Sigmoid colon (tissue), 7 donors: ENCODE results near the gene TCFL5. TPM values are rescaled to one million over a fixed set of nuclear protein-coding genes. Genes with fewer than 3 reads are reported as not detected.

Experiments used
- DNase-seq: peaks from one replicate; pipeline ENCODE4 v3.0.0-alpha.2; 2019
- H3K27ac ChIP-seq, 4 donors: fragments of 200-600 bp; sonication (generic); one replicate each; pipeline ENCODE4 v1.5.1; 2016 to 2019; ENCODE audit warnings: mild to moderate bottlenecking in 1 of 4
- H3K27me3 ChIP-seq, 3 donors: fragments of 200-600 bp; sonication (generic); one replicate each; pipeline ENCODE4 v1.5.1; 2019; ENCODE audit warnings: mild to moderate bottlenecking in 1 of 3
- H3K36me3 ChIP-seq, 4 donors: fragments of 200-600 bp; sonication (generic); one replicate each; pipeline ENCODE4 v1.5.1; 2016 to 2019
- H3K4me1 ChIP-seq, 4 donors: fragments of 200-600 bp; sonication (generic); one replicate each; pipeline ENCODE4 v1.5.1; 2017 to 2019
- H3K4me3 ChIP-seq, 4 donors: fragments of 200-600 bp; sonication (generic); one replicate each; pipeline ENCODE4 v1.5.1; 2017 to 2019; ENCODE audit warnings: mild to moderate bottlenecking in 2 of 4, moderate library complexity in 1 of 4
- H3K9me3 ChIP-seq, 4 donors: fragments of 200-600 bp in 3 of 4; sonication (generic) in 3 of 4; one replicate each; pipeline versions ENCODE4 v1.5.1 to v1.6.1; 2013 to 2019
- CTCF ChIP-seq, 4 experiments: fragments of 450-650 bp in 3 of 4; fragments of 200-600 bp in 1 of 4; IDR thresholded peaks; one replicate each; pipeline ENCODE4 v1.5.1; 2016 to 2019; ENCODE audit warnings: antibody characterized with exemption in 4 of 4, mild to moderate bottlenecking in 3 of 4, moderate library complexity in 2 of 4
- EP300 ChIP-seq, 4 donors: sonication (generic); formaldehyde crosslinking; IDR thresholded peaks; one replicate each; pipeline ENCODE4 v1.6.1; 2017; ENCODE audit warnings: antibody characterized with exemption in 4 of 4
- POLR2A ChIP-seq, 2 donors: fragments of 450-650 bp; IDR thresholded peaks; one replicate each; pipeline ENCODE4 v1.6.1; 2016; ENCODE audit warnings: antibody characterized with exemption in 2 of 2, mild to moderate bottlenecking in 2 of 2, moderate library complexity in 2 of 2
- POLR2AphosphoS5 ChIP-seq, 4 donors: sonication (generic); formaldehyde crosslinking; IDR thresholded peaks; one replicate each; pipeline ENCODE4 v1.6.1; 2017; ENCODE audit warnings: antibody characterized with exemption in 4 of 4
- WGBS, 2 donors: extraction: QIAGEN DNeasy Blood & Tissue Kit; methylation state at CpG; one replicate each; pipeline ENCODE4 v1.1.7; 2013; 5-methylcytosine and 5-hydroxymethylcytosine counted together
- intact Hi-C: fragments of 100-400 bp; cut with DNase I; formaldehyde crosslinking; loops from one replicate; pipeline ENCODE4 v1.15.1; 2023
- polyA plus RNA-seq, 3 donors: library from polyadenylated mRNA; stranded (reverse); fragments of 200-250 nt; gene quantifications; one replicate each; pipeline ENCODE4 v1.2.3, GENCODE V29; 2013
- total RNA-seq, 4 donors: library from RNA; depleted of rRNA; stranded (reverse); fragments of >200 nt; gene quantifications; one replicate each; pipeline ENCODE4 v1.1.0, GENCODE V29; 2016
- donor health status: healthy with polysubstance abuse.
- donor health status: Bipolar disorder and iron deficiency.
- donor health status: healthy.

TCFL5 gene
- total and polyA plus RNA-seq, 7 donors = 2.3 to 16.9 (median 8.1) TPM

GRCh38 chr20:62800314-62801259, 61.0 kb downstream of the TCFL5 start:
- Histone ChIP-seq H3K36me3 (peaks cover 0 to 33% (median 20%) of the 10 kb centered on the region in 4 donors), H3K27ac (no peak overlapping the region), H3K4me1 (peaks cover 0 to 39% (median 18%) of the 10 kb centered on the region in 4 donors), H3K9me3 (no peaks in the 10 kb centered on the region), H3K27me3 (no peaks in the 10 kb centered on the region), H3K4me3 (no peak overlapping the region)
- TF ChIP-seq POLR2AphosphoS5 (IDR thresholded peaks at IDR 0.05) = no peak
- no peak for TF ChIP-seq POLR2A (IDR thresholded peaks at IDR 0.05)
- TF ChIP-seq CTCF (IDR thresholded peaks at IDR 0.05) = no peak
- no peak for TF ChIP-seq EP300 (IDR thresholded peaks at IDR 0.05)
- intact Hi-C loops = no loop called here
- no peak for DNase-seq
- 92% methylated on average over 26 of the region's 26 CpGs for WGBS, 2 donors

- TF ChIP-seq POLR2A (IDR thresholded peaks at IDR 0.05) (no peak), CTCF (IDR thresholded peaks at IDR 0.05) (no peak), EP300 (IDR thresholded peaks at IDR 0.05) (no peak), POLR2AphosphoS5 (IDR thresholded peaks at IDR 0.05) (no peak)
- H3K27ac ChIP-seq = no peak overlapping the region
- no peaks in the 10 kb centered on the region for H3K27me3 ChIP-seq
- intact Hi-C loops = loop anchor here (5.0 to 10.0 kb wide), 3 partner anchors 245 to 658 kb away; partner anchors contain the start of genes CABLES2, PSMA7 and SS18L1
- H3K4me3 ChIP-seq = no peak overlapping the region
- peaks cover 0 to 45% (median 21%) of the 10 kb centered on the region in 4 donors for H3K4me1 ChIP-seq
- 85 to 92% methylated on average over 10 of the region's 10 CpGs for WGBS, 2 donors
- no peaks in the 10 kb centered on the region for H3K9me3 ChIP-seq
- peaks cover 0 to 33% (median 20%) of the 10 kb centered on the region in 4 donors for H3K36me3 ChIP-seq
- DNase-seq = no peak
Measured at GRCh38 chr20:62799873-62800272, 61.7 kb downstream of the TCFL5 start.

GRCh38 chr20:62799459-62799858, 62.2 kb downstream of the TCFL5 start:
- no peaks in the 10 kb centered on the region for H3K27me3 ChIP-seq
- peaks cover 0 to 33% (median 20%) of the 10 kb centered on the region in 4 donors for H3K36me3 ChIP-seq
- TF ChIP-seq POLR2A (IDR thresholded peaks at IDR 0.05) (no peak), EP300 (IDR thresholded peaks at IDR 0.05) (no peak), POLR2AphosphoS5 (IDR thresholded peaks at IDR 0.05) (no peak), CTCF (IDR thresholded peaks at IDR 0.05) (no peak)
- no peaks in the 10 kb centered on the region for H3K9me3 ChIP-seq
- H3K27ac ChIP-seq = no peak overlapping the region
- H3K4me1 ChIP-seq = peaks cover 0 to 49% (median 25%) of the 10 kb centered on the region in 4 donors
- DNase-seq = no peak
- intact Hi-C loops = loop anchor here (5.0 to 10.0 kb wide), 3 partner anchors 245 to 657 kb away; partner anchors contain the start of genes CABLES2, PSMA7 and SS18L1
- no peak overlapping the region for H3K4me3 ChIP-seq
- WGBS, 2 donors = 97% methylated on average over 19 of the region's 19 CpGs

- intact Hi-C loops = loop anchor here (5.0 to 10.0 kb wide), 3 partner anchors 244 to 657 kb away; partner anchors contain the start of genes CABLES2, PSMA7 and SS18L1
- Histone ChIP-seq H3K4me3 (no peak overlapping the region), H3K27me3 (no peaks in the 10 kb centered on the region), H3K4me1 (peaks cover 0 to 47% (median 23%) of the 10 kb centered on the region in 4 donors), H3K36me3 (peaks cover 0 to 33% (median 20%) of the 10 kb centered on the region in 4 donors), H3K27ac (no peak overlapping the region), H3K9me3 (no peaks in the 10 kb centered on the region)
- WGBS, 2 donors = 92 to 96% methylated on average over 8 of the region's 8 CpGs
- TF ChIP-seq POLR2A (IDR thresholded peaks at IDR 0.05) = no peak
- no peak for TF ChIP-seq CTCF (IDR thresholded peaks at IDR 0.05)
- TF ChIP-seq EP300 (IDR thresholded peaks at IDR 0.05) = no peak
- no peak for TF ChIP-seq POLR2AphosphoS5 (IDR thresholded peaks at IDR 0.05)
- DNase-seq = no peak
Measured at GRCh38 chr20:62799036-62799435, 62.6 kb downstream of the TCFL5 start.
